B cell (primary cell): ENCODE measurements around the gene KIRREL3.

ENCODE experiments used
- CTCF ChIP-seq: fragments of 200-600 bp; IDR thresholded peaks from one replicate; pipeline ENCODE4 v1.8.0; 2022; ENCODE audit warnings: antibody characterized with exemption, mild to moderate bottlenecking
- EZH2 ChIP-seq: IDR thresholded peaks from 2 replicates; pipeline ENCODE4 v1.6.1; 2012; ENCODE audit warnings: borderline replicate concordance, low read depth, mild to moderate bottlenecking, moderate library complexity, low read length; ENCODE audit not compliant: insufficient read depth, poor library complexity, severe bottlenecking

GRCh38 chr11:126523441-126524205, 476.9 kb downstream of the KIRREL3 start:
- TF ChIP-seq EZH2 (no peak), CTCF (no peak)
